Stimulated activated CD4-positive, alpha-beta T cell treated with anti-CD3 and anti-CD28 coated beads, Interleukin-4, amount 100 ng/mL, for 24 hours (primary cell): ENCODE measurements around the gene C5orf63.
"Not testable (repeated sequence)": the region's sequence is repeated elsewhere in the genome, so short reads cannot be mapped to it uniquely, and the experiment has no call there.

Source experiments
- DNase-seq: peaks from one replicate; pipeline ENCODE4 v3.0.0-alpha.2; 2020

Gene C5orf63

DNA sequence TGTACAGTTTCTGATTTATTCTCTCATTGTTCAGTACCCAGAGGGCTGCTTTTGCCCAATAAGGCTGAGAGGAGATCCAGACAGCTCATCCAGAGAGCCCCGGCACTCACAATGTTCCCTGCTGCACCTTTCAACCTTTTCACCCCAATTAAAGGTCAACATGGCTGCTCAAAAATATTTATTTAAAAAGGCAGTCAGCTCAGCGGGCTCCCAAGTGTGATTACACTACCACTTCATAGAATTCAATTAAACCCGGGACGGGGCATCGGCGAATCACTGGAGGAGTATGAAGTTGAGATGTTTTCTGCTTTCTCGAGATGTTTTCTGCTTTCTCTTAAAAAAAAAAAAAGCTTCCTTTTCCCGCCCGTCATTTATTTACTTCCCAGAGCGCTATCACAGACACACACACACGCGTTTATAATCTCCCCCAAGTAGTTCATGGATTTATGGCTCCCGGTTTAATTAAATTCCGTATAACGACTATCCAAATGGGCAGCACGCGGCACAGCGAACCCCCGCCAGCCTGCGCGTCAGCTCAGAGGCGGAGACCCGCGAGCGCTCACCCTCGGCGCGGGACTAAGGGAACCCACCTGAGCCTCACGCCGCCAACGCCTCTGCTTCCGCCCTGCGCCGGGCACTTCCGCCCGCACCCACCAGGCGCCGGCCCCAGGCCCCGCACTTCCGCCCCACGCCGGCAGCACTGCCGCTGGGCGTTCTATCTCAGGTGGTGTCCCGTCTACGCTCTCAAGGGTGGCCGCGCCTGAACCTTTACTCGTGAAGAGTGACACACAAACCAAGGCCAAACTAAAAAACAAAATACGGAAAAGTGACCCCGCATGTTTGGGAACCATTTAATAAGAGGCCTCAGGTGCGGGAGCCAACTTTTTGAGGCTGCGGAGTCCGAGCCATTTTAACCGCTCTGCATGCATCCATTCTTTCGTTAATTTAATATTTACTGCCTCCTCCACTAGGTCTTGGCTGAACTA, at the start of gene C5orf63:
Gene C5orf63, minus strand, starts transcription at position 642 of the 986 bp plus-strand sequence. CDS start 14,507 bp downstream, outside the sequence.
- peak; percentile 78 for DNase-seq

DNA sequence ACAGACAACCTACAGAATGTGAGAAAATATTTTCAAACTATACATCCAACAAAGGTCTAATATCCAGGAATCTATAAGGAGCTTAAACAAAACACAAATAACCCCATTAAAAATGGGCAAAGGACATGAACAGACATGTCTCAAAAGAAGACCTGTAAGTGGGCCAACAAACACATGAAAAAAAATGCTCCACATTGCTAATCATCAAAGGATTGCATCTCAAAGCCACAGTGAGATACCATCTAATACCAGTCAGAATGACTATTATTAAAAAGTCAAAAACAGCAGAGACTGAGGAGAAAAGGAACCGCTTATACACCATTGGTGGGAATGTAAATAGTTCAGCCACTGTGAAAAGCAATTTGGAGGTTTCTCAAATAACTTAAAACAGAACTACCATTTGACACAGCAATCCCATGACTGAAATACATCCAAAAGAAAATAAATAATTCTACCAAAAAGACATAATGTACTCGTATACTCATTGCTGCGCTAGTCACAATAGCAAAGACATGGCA, 39.1 kb upstream of the C5orf63 start:
- no peak for DNase-seq

- DNase-seq, result no peak
These were observed 37.8 kb upstream of the C5orf63 start for GRCh38 chr5:127111112-127111511.

GRCh38 chr5:127108624-127109260, 35.4 kb upstream of the C5orf63 start:
- DNase-seq, result not testable (repeated sequence)

DNA sequence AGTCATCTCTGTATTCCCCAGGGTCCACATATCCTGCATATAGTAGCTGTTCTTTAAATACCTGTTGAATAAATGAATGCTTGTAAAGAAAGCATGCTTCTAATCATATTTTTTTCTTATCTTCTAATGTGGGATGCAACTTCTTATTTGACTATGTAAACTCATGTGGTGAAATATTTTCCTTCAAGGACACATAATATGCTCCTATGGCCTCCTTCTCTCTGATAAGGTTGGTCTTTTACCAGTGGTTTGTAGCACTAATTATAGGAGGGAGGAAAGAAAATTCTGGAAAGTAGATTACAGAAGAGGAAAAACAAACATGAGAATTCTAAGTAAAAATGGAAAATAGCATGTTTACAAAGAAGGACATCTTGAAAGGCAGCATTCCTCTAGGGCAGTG, 28.6 kb upstream of the C5orf63 start:
- DNase-seq, result no peak

GRCh38 chr5:127101533-127101932, 28.2 kb upstream of the C5orf63 start:
- no peak for DNase-seq

GRCh38 chr5:127098241-127098640, 24.9 kb upstream of the C5orf63 start:
- no peak for DNase-seq

DNA sequence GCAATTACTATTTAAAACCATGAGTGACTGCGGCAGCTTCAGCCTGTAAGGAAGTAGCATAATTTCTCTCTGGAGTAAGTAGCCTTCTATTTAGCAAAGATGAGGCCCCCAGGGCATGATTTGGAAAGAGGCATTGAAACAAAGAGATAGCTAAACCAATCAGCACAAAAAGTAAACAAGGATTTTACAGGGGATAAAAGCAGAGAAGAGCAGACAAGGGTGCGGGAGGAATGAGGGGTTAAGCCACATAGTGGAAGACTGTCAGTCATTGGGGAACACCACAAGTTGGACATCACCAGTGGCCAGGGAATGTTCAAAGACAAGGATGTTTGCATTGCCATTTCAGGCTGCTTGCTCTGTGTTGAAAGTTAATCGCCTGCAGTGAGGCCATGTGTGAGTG, 24.0 kb upstream of the C5orf63 start:
- DNase-seq, result no peak

DNA sequence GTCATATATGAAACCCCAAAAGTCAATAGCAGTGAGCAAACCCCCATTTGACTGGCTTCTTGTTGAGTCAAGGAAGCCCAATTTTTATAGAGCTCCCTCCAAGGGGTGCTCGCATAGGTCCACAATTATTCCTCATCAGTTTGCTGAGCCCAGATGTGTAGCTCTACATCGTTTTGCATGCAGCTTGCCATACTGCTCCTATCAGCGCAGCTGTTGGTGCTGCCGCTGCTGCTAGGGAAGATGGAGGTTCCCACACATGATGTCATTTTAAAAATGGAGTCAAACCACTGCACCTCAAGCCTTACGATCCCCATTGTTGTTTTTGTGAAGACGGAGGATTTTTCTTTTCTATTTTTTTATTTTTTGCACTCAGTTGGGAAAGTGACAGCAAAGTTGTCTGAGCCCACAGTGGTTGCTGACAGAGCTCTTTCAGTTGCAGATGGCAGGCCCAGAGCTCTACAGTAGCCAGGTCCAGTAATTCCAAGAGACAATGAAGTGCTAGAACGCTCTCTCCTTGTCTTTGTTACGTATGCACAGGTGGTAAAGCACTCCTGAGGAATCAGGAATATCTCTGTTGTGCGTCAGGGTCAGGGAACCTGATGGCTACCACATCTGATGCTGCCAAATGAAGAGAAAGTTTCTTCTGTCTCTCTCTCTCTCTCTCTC, 23.2 kb upstream of the C5orf63 start:
- no peak for DNase-seq

GRCh38 chr5:127094161-127094814, 21.0 kb upstream of the C5orf63 start:
- DNase-seq, result no peak

DNA sequence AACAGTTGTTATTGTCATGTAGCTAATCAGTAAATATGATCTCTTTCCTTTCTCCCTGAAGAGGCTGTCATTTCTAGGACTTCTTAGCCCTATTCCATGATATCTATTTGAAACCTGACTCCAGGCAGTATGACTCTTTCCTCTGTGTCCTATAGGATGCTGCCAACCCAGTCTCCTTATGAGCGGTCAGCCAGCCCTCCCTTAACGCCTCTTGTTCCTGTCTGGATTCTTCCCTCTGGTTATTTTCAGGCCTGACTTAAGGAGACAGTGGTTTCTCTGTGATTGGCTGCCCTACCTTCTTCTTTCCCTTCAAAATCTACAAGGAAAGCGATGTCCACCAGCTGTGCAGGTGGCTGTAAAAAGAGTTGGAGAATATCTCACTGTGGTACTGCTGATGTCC, 19.4 kb upstream of the C5orf63 start:
- no peak for DNase-seq

DNA sequence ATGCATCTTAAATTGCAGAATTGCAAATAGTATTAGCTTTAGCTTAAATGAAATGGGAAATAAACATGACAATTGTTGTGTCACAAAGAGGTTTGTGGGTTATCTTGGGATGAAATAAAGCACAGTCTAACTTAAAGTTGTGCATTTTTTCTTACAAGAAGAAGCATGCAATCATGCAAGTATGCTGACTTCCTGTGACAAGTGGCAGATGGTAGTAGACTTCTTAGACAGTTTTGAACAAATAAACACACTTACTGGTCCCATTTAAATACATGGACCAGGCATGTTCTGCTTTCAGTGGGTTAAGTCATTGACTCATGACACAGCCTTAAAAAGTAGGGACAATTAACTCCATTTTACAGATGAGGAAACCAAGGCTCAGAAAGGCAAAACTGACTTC, 15.9 kb upstream of the C5orf63 start:
- no peak for DNase-seq

GRCh38 chr5:127088251-127088650, 14.9 kb upstream of the C5orf63 start:
- no peak for DNase-seq

DNA sequence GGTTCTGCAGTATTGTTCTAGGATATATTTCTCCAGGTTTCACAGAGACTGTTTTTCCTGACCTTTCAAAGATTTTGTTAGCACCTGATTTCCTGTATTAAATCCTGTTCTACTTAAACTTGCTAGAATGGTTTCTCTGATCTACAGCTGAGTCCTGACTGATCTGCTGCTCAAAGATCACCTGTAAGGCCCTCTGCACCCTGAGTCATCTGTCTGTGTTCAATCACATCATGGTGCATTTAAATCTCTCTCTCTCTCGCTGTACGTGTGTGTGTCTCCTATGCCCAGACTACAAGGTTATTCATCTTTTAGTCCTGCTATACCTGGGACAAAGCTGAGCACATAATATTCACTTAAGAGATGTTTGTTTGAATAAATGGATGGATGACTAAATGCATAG, 13.3 kb upstream of the C5orf63 start:
- no peak for DNase-seq

- DNase-seq, result no peak
These were observed 12.5 kb upstream of the C5orf63 start for GRCh38 chr5:127085796-127086195.

DNA sequence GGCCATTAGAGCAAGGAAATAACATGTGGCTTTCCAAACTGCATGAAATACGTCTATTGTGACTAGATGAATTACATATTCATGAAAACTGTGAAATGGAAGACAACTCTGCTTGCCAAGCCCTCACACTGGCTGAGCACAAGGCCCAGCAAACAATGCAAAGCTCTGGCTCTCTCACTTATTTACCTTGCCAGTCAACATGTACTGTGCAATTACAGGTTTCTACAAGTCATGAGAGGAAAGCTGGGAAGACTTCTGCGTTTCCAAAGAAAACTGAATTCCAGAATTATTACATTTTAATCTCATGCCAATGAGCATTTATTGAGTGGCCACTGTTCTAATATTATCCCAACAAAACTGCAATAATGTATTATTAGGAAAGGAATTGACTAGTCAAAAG, 12.1 kb upstream of the C5orf63 start:
- no peak for DNase-seq

DNA sequence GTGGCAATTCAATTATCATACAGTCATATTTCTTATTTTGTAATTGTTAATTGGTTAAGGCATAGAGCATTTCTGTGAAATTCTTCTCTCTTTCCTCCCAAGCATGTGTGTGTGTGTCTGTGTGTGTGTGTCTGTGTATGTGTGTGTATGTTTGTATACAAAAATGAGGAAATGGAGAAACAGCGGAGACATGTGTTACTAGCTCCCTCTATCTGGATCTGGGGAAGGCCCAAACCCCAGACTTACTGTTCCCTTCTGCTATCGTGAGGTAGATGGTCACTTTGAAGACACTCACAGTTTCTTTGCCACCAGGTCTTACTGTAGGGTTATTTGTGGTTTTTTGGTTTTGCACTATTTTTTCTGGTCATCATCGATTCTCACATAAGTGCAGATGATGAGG, 11.4 kb upstream of the C5orf63 start:
- DNase-seq, result no peak

GRCh38 chr5:127083711-127084110, 10.4 kb upstream of the C5orf63 start:
- no peak for DNase-seq

DNA sequence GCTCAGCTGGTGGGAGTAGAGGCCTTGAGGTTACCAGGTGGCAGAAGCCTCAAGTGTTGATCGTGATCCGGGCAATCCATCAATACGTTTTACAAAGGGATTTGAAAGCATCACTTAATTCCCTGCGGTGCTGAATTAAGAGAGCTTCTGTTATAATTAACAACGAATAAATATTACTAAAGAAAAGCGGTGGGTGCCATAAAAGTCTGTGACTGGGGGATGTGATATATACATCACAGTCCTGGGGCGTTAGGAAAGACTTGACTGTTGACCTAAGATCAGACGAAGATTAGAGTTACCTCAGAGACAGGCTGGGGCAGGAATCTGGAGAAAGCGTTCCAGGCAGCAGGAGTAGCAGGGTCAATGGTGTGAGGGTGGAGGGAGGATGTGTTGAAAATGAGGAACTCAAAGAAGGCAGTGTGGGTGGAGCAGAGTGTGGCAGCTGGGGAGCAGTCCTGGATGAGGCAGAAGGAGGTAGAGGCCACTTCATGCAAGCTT, 6.7 kb upstream of the C5orf63 start:
- DNase-seq, result no peak

GRCh38 chr5:127077366-127077765, 4.1 kb upstream of the C5orf63 start:
- no peak for DNase-seq

DNA sequence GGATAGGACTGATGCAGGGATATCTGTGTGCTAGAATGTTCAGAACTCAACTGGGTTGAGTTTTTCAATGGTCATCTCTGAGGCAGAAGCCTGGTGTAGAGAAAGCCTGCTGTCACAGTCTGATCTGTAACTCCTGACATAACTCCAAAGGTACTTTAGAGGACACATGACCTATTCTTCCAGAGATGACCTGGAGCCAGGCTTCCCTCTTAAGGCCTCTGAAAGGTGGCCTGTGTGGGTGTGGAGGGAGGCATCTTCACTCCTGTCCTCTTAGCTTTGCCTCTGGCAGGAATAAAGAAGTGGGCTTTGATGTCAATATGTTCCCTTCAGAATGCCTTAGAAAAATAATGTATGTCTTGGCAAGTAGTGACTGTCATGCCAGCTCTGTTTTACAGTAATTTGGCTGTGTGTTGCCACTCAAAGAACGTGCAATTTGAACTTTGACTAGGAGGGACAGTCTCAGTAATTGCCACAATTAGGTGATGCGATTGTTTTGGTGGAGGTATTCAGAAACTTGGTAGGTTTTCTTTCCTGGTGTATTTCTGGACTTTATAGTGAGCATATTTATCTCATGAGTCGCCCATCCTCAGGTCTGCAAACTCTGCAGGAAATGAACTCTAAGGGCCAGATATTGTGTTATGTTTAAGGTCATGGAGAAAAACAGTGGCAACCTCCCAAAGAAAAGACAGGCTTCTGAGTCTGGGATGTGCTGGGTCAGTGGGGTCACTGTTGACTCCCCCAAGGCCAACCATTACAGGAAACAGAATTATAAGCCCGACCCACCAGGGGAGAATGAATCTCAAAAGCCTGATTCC, 3.2 kb upstream of the C5orf63 start:
- no peak for DNase-seq

- no peak for DNase-seq
These were observed 1.2 kb upstream of the C5orf63 start for GRCh38 chr5:127074466-127074865.
